HepG2 (cell line): Measurements from ENCODE around the gene AGAP1. TPM values are rescaled to one million over a fixed set of nuclear protein-coding genes. Genes with fewer than 3 reads are reported as not detected.

Experiments
- ATAC-seq: fragments of 200-7000 bp; cut with Tn5 transposase; 3 replicates; pipeline ENCODE4 v1.9.1; 2020; ENCODE audit warnings: mild to moderate bottlenecking, moderate library complexity
- BruUV-seq: library from RNA; stranded (reverse); fragments of 400-500 nt; replicated peaks from 2 replicates; lab custom pipeline; 2021; lab: Mats Ljungman, UMichigan
- CTCF ChIA-PET: fragments of 300-600 bp; formaldehyde crosslinking; extraction: SDS; loops from one replicate; lab custom pipeline; 2021; ENCODE audit warnings: low total read pairs, inconsistent platforms, low intra/inter-chr PET ratio; lab: Yijun Ruan, JAX
- POLR2A ChIA-PET: fragments of 350-600 bp; sonication (Branson Sonifier 250); formaldehyde crosslinking; loops from one replicate; lab custom pipeline; 2020; ENCODE audit warnings: antibody characterized with exemption, inconsistent platforms; lab: Yijun Ruan, JAX
- DNase-seq: peaks from one replicate; pipeline ENCODE4 v3.0.0-alpha.2; 2015; ENCODE audit warnings: low spot score
- FAIRE-seq: peaks from 3 replicates; lab custom pipeline; 2011; peaks lifted over from hg19 to GRCh38; lab: Jason Lieb, UNC
- H2AFZ ChIP-seq: one replicate; pipeline ENCODE4 v1.6.1; 2011; ENCODE audit warnings: low read length, inconsistent platforms
- H3K27ac ChIP-seq: fragments of 300-600 bp; 3 replicates; pipeline ENCODE4 v1.8.0; 2011; ENCODE audit warnings: mixed run types, mild to moderate bottlenecking, mixed read lengths, low read length, inconsistent platforms; ENCODE audit not compliant: insufficient read depth; ENCODE audit errors: extremely low read length
- H3K27me3 ChIP-seq, 2 experiments: fragments of 200-600 bp in 1 of 2; 2 replicates in 1 of 2; 3 replicates in 1 of 2; pipeline versions ENCODE4 v1.6.0 to v1.8.0; 2011; ENCODE audit warnings: low read length in 2 of 2, mild to moderate bottlenecking in 2 of 2, moderate library complexity in 2 of 2, inconsistent platforms in 1 of 2; ENCODE audit not compliant: insufficient read depth in 2 of 2, control insufficient read depth in 1 of 2
- H3K36me3 ChIP-seq, 2 experiments: fragments of 200-600 bp in 1 of 2; replicated peaks in 1 of 2; 2 replicates in 1 of 2; 3 replicates in 1 of 2; pipeline versions ENCODE4 v1.5.1 to v1.8.0; 2011; ENCODE audit warnings: low read length in 2 of 2, inconsistent platforms in 1 of 2; ENCODE audit not compliant: insufficient read depth in 2 of 2, control insufficient read depth in 1 of 2
- H3K4me1 ChIP-seq: 2 replicates; pipeline ENCODE4 v1.5.1; 2012; ENCODE audit warnings: low read length, inconsistent platforms; ENCODE audit not compliant: insufficient read depth
- H3K4me2 ChIP-seq: 2 replicates; pipeline ENCODE4 v1.6.0; 2011; ENCODE audit warnings: low read depth, low read length, inconsistent platforms
- H3K4me3 ChIP-seq, 3 experiments: fragments of 200-600 bp in 1 of 3; sonication (generic), shearing (Covaris generic) in 1 of 3; replicated peaks in 1 of 3; 2 replicates each; pipeline ENCODE4 v1.5.1; 2011 to 2016; ENCODE audit warnings: low read length in 3 of 3, inconsistent platforms in 2 of 3, low read depth in 2 of 3, mild to moderate bottlenecking in 2 of 3, control low read depth in 1 of 3, mixed read lengths in 1 of 3; ENCODE audit not compliant: insufficient read depth in 1 of 3
- H3K79me2 ChIP-seq: one replicate; pipeline ENCODE4 v1.6.1; 2011; ENCODE audit warnings: low read length, inconsistent platforms; ENCODE audit not compliant: insufficient read depth
- H3K9ac ChIP-seq: 2 replicates; pipeline ENCODE4 v1.6.0; 2011; ENCODE audit warnings: mild to moderate bottlenecking, low read depth, low read length, inconsistent platforms; ENCODE audit not compliant: insufficient read depth
- H3K9me3 ChIP-seq: 2 replicates; pipeline ENCODE4 v1.5.1; 2012; ENCODE audit warnings: mild to moderate bottlenecking, low read length
- H4K20me1 ChIP-seq: 2 replicates; pipeline ENCODE4 v1.6.0; 2011; ENCODE audit warnings: inconsistent platforms, mild to moderate bottlenecking, low read length, moderate library complexity; ENCODE audit not compliant: insufficient read depth
- NRL ChIP-seq: sonication (generic); formaldehyde crosslinking; IDR thresholded peaks from 2 replicates; pipeline ENCODE4 v1.5.0; 2020; ENCODE audit warnings: missing genetic modification reagents, mild to moderate bottlenecking, moderate library complexity, borderline replicate concordance
- RBM22 ChIP-seq: fragments of 200-400 bp; formaldehyde crosslinking; optimal IDR thresholded peaks from 2 replicates; pipeline ENCODE3; 2017; ENCODE audit warnings: mild to moderate bottlenecking, low read length, moderate library complexity
- ZMAT3 ChIP-seq: sonication (generic); formaldehyde crosslinking; conservative IDR thresholded peaks from 2 replicates; pipeline ENCODE4 v1.7.0; 2021; ENCODE audit warnings: missing genetic modification reagents
- ZNF337 ChIP-seq: sonication (generic); formaldehyde crosslinking; IDR thresholded peaks from 2 replicates; pipeline ENCODE4 v1.5.1; 2020; ENCODE audit warnings: missing genetic modification reagents, low read depth, mild to moderate bottlenecking, borderline replicate concordance
- WGBS: methylation state at CpG from one replicate; pipeline ENCODE4 v1.1.6; 2017; ENCODE audit warnings: low lambda C conversion rate; 5-methylcytosine and 5-hydroxymethylcytosine counted together
- in situ Hi-C: cut with HindIII; loops from 2 replicates; pipeline ENCODE4 v1.10.0; 2017; ENCODE audit warnings: low pct_unique_long_range_greater_than_20kb; ENCODE audit not compliant: extremely low pct_ligation_motif_present
- intact Hi-C: fragments of 100-400 bp; cut with micrococcal nuclease; formaldehyde crosslinking; loops from one replicate; pipeline ENCODE4 v1.10.0; 2022; ENCODE audit not compliant: unreplicated experiment
- polyA plus RNA-seq, 8 experiments: library from polyadenylated mRNA; depleted of rRNA in 3 of 8; stranded (reverse) in 7 of 8; unstranded in 1 of 8; fragments of >200 nt; fragmentation: Illumina TruSeq in 4 of 8; extraction: Trizol in 4 of 8; gene quantifications; 2 replicates each; pipeline versions ENCODE4 v1.2.1 to v1.2.3, GENCODE V29; 2011 to 2016; ENCODE audit warnings: low read depth in 4 of 8, missing spikeins in 1 of 8, mixed read lengths in 1 of 8; ENCODE audit not compliant: insufficient read depth in 1 of 8
- total RNA-seq, 5 experiments: library from RNA; depleted of rRNA; stranded (reverse); fragments of >200 nt; fragmentation: Illumina TruSeq; extraction: Trizol; gene quantifications; 2 replicates each; pipeline ENCODE4 v1.2.3, GENCODE V29; 2016; ENCODE audit warnings: low read depth in 1 of 5

AGAP1 gene
- total and polyA plus RNA-seq, 2 of the 13 experiments (the other 11 are each of a cell fraction or from before 2014, with no cell fraction given) = 21.2 to 32.7 TPM

DNA sequence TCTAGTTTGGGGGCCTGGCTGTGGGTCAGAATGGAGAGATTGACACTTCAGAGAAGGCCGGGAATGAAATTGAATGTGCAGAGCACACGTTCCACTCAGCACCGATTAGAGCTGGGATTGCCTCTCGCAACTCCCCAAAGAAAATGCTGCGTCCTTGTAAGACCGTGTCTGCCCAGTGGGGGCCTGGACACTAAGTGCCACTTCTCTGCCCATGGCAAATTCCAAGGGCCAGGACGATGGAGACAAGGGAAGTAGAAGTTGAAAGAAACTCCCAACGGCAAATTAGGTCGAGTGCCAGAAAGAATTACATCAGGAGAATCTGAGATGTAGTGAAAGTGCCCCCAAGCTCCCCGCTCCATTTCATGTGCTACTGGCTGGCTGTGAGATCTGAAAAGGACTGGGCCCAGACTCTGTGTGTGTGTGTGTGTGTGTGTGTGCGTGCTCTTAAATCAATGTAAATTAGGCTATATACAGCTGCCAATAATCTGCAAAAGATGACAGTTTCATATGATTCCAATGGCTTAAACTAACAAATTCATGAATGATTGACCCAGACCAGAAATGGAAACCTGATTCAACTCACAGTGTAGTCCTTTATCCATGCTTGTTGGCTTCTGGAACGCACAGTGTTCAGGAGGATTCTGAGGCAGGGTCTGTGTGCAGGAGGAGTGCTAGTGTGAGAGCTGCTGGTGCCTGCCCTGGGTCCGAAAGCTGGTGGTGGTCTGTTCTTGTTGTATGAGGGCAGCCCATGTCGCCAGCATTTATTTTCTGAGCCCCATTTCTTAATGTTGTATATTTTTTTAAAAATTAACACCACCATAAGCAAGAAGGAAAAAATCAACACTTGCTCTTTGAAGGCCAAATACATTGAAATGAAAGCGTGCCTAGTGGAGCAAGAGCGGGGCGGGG, 234.3 kb downstream of the AGAP1 start:
- no peaks in the 10 kb centered on the region for H3K79me2 ChIP-seq
- peak; percentile 14 for TF ChIP-seq RBM22
- no peak for TF ChIP-seq ZMAT3 (CRISPR knock-in tag)
- in situ Hi-C loops (no loop called here), intact Hi-C loops (no loop called here)
- H3K4me2 ChIP-seq = no peak overlapping the region
- POLR2A ChIA-PET = no interaction called here
- no peak overlapping the region for H3K4me3 ChIP-seq
- DNase-seq = no peak
- no peaks in the 10 kb centered on the region for H3K27me3 ChIP-seq
- no peak for ATAC-seq
- H3K9me3 ChIP-seq = no peaks in the 10 kb centered on the region
- FAIRE-seq = no peak
- CTCF ChIA-PET = no interaction called here
- no peak overlapping the region for H2AFZ ChIP-seq
- H3K27ac ChIP-seq = no peak overlapping the region
- H3K9ac ChIP-seq = no peak overlapping the region
- H3K4me1 ChIP-seq = peaks cover 19% of the 10 kb centered on the region
- H3K36me3 ChIP-seq = peaks cover 7 to 13% of the 10 kb centered on the region in 2 experiments; a peak in 4 of 5 replicates
- BruUV-seq = no TSS peak
- WGBS = 94% methylated on average over 17 of the region's 17 CpGs
- H4K20me1 ChIP-seq = 0 out of 2 replicates have a peak, but pooled peaks cover 3% of the 10 kb centered on the region

DNA sequence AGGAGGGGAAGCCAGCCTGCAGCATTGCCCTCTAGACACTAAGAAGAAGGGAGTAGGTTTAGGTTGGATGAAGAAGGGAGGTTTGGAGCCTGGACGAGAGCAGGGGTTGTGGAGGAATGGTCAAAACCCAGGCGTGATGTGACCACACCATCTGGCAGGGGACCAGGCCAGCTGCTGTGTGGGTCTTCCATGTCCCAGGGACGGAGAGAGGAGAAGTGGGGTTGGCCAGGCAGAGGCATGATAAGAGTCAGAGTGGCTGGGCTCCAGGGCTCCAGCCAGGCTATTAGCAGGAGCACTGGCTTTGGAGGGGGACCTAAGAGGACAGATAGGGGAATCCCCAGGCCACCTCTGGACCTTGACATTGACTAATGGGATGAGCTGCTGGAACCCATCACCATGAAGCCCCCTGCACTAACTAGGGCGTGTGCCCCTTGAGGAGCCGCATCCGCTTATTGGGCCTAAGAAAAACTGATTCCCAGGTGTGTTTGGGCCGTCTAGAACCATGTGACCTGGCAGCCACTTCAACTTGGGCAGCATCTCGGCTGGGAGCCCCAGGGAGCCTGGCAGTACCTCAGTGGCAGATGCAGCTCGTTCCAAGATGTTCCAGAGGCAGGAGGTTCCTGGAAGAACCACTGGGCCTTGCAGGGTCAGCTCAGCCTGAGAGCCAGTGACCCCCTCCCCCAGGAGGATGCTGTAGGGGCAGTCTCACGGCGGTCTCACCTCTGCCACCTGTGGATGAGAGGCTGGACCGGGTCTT, 235.1 kb downstream of the AGAP1 start:
- H3K9me3 ChIP-seq = no peaks in the 10 kb centered on the region
- no peaks in the 10 kb centered on the region for H3K79me2 ChIP-seq
- intact Hi-C loops = no loop called here
- no peak overlapping the region for H3K27ac ChIP-seq
- H3K4me2 ChIP-seq = no peak overlapping the region
- H3K9ac ChIP-seq = no peak overlapping the region
- H4K20me1 ChIP-seq = 0 out of 2 replicates have a peak, but pooled peaks cover 3% of the 10 kb centered on the region
- ATAC-seq (no peak), FAIRE-seq (no peak), DNase-seq (no peak)
- no peak overlapping the region for H3K4me3 ChIP-seq
- CTCF ChIA-PET = no interaction called here
- POLR2A ChIA-PET = no interaction called here
- peaks cover 7 to 9% of the 10 kb centered on the region in 2 experiments; a peak in 3 of 5 replicates for H3K36me3 ChIP-seq
- peaks cover 19% of the 10 kb centered on the region for H3K4me1 ChIP-seq
- TF ChIP-seq NRL (CRISPR knock-in tag) = peak; percentile 29; the same call in 1 of the 2 replicates
- TF ChIP-seq ZNF337 = no peak
- no peak overlapping the region for H2AFZ ChIP-seq
- no peaks in the 10 kb centered on the region for H3K27me3 ChIP-seq
- in situ Hi-C loops = no loop called here
- 96% methylated on average over 9 of the region's 12 CpGs for WGBS
- BruUV-seq = no TSS peak
